NCI-H446 treated with DMSO at 0.1 percent for 48 hours (cell line): Measurements from ENCODE around the gene SPTB.
"Not testable (repeated sequence)": the region's sequence is repeated elsewhere in the genome, so short reads cannot be mapped to it uniquely, and the experiment has no call there.

Source experiments
- DNase-seq: peaks from one replicate; lab custom pipeline; 2025; lab: John Stamatoyannopoulos, UW

Gene SPTB

GRCh38 chr14:64879635-64880220 lies at the start of gene SPTB:
Gene SPTB, minus strand, starts transcription at chr14:64879907. Its CDS starts 56,813 bp downstream, at chr14:64823094.
- peak; percentile 5 for DNase-seq

GRCh38 chr14:64929014-64929359 lies 49.3 kb upstream of the SPTB start:
- DNase-seq: no peak

GRCh38 chr14:64928239-64929013 lies 48.7 kb upstream of the SPTB start:
- DNase-seq: no peak

- no peak for DNase-seq
Measured at GRCh38 chr14:64927031-64927430, 47.3 kb upstream of the SPTB start.

GRCh38 chr14:64926398-64926995 lies 46.8 kb upstream of the SPTB start:
- no peak for DNase-seq

- DNase-seq: no peak
Measured at GRCh38 chr14:64923015-64923414, 43.3 kb upstream of the SPTB start.

GRCh38 chr14:64920465-64920864 lies 40.8 kb upstream of the SPTB start:
- no peak for DNase-seq

GRCh38 chr14:64919618-64920017 lies 39.9 kb upstream of the SPTB start:
- no peak for DNase-seq

- no peak for DNase-seq
Measured at GRCh38 chr14:64919215-64919614, 39.5 kb upstream of the SPTB start.

GRCh38 chr14:64918216-64918615 lies 38.5 kb upstream of the SPTB start:
- DNase-seq: no peak

GRCh38 chr14:64915797-64916196 lies 36.1 kb upstream of the SPTB start:
- DNase-seq: no peak

GRCh38 chr14:64915029-64915424 lies 35.3 kb upstream of the SPTB start:
- no peak for DNase-seq

- peak; percentile 97 for DNase-seq
Measured at GRCh38 chr14:64914237-64915028, 34.7 kb upstream of the SPTB start, which contains the start of gene CHURC1. Gene CHURC1, plus strand, starts transcription at chr14:64914455. Its CDS starts 41 bp downstream, at chr14:64914496.

GRCh38 chr14:64913477-64913876 lies 33.8 kb upstream of the SPTB start:
- DNase-seq: not testable (repeated sequence)

GRCh38 chr14:64912261-64912660 lies 32.6 kb upstream of the SPTB start:
- DNase-seq: no peak

- no peak for DNase-seq
Measured at GRCh38 chr14:64910847-64911495, 31.3 kb upstream of the SPTB start.

- DNase-seq: no peak
Measured at GRCh38 chr14:64906022-64906421, 26.3 kb upstream of the SPTB start.

GRCh38 chr14:64899958-64900357 lies 20.3 kb upstream of the SPTB start:
- no peak for DNase-seq

GRCh38 chr14:64891839-64892375 lies 12.2 kb upstream of the SPTB start:
- peak; percentile 16 for DNase-seq

GRCh38 chr14:64891173-64891838 lies 11.6 kb upstream of the SPTB start:
- DNase-seq: no peak

- no peak for DNase-seq
Measured at GRCh38 chr14:64889352-64889751, 9.6 kb upstream of the SPTB start.
